Mesodermal cell (in vitro differentiated cells): ENCODE data around the gene TRIL.

ENCODE experiments used
- H3K27ac ChIP-seq: 2 replicates; pipeline ENCODE4 v1.7.0; 2013; ENCODE audit warnings: mild to moderate bottlenecking, low read depth, low read length, moderate library complexity; ENCODE audit not compliant: severe bottlenecking
- H3K36me3 ChIP-seq: 2 replicates; pipeline ENCODE4 v1.7.1; 2013; ENCODE audit warnings: mild to moderate bottlenecking, low read length, moderate library complexity; ENCODE audit not compliant: control insufficient read depth, insufficient read depth
- H3K4me1 ChIP-seq: one replicate; pipeline ENCODE4 v1.7.1; 2013; ENCODE audit warnings: mild to moderate bottlenecking, low read length; ENCODE audit not compliant: insufficient read depth, control insufficient read depth, poor library complexity, severe bottlenecking
- H3K4me3 ChIP-seq: 2 replicates; pipeline ENCODE4 v1.7.0; 2013; ENCODE audit warnings: low read length, control low read depth, mild to moderate bottlenecking; ENCODE audit not compliant: insufficient read depth, poor library complexity, severe bottlenecking; ENCODE audit errors: extremely low read depth
- H3K9me3 ChIP-seq: 2 replicates; pipeline ENCODE4 v1.7.1; 2013; ENCODE audit warnings: mild to moderate bottlenecking, low read length, moderate library complexity; ENCODE audit not compliant: control insufficient read depth
- WGBS, 2 experiments: methylation state at CpG; one replicate each; pipeline ENCODE4 v1.1.5; 2013; ENCODE audit warnings: missing lambda C conversion rate in 2 of 2; ENCODE audit not compliant: insufficient coverage in 2 of 2; 5-methylcytosine and 5-hydroxymethylcytosine counted together

TRIL gene

DNA sequence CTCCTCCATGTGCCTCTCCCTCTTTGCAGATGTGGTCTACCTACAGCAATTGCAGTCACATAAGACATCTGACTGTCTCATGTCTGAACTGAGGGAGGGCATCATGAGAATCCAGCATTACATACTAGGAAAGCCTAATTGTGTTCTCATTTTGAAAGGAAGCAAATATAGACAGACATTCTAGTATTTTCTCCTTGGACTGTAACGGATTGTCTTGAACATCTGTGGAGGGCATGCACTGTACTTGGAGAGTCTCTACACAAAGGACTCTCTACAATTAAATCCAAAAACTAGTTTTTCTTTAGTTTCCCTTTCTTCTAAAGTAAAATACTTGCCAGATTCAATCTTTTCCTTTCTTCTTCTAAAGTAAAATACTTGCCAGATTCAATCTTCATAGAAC, 34.7 kb upstream of the TRIL start:
- 100% methylated on average over 1 of the region's 1 CpG; no CpG with 5 or more reads in 1 of the 2 experiments for WGBS, 2 experiments
- Histone ChIP-seq H3K4me1 (peaks cover 19% of the 10 kb centered on the region), H3K27ac (no peak overlapping the region), H3K9me3 (peaks cover 9% of the 10 kb centered on the region), H3K4me3 (no peak overlapping the region), H3K36me3 (no peaks in the 10 kb centered on the region)

DNA sequence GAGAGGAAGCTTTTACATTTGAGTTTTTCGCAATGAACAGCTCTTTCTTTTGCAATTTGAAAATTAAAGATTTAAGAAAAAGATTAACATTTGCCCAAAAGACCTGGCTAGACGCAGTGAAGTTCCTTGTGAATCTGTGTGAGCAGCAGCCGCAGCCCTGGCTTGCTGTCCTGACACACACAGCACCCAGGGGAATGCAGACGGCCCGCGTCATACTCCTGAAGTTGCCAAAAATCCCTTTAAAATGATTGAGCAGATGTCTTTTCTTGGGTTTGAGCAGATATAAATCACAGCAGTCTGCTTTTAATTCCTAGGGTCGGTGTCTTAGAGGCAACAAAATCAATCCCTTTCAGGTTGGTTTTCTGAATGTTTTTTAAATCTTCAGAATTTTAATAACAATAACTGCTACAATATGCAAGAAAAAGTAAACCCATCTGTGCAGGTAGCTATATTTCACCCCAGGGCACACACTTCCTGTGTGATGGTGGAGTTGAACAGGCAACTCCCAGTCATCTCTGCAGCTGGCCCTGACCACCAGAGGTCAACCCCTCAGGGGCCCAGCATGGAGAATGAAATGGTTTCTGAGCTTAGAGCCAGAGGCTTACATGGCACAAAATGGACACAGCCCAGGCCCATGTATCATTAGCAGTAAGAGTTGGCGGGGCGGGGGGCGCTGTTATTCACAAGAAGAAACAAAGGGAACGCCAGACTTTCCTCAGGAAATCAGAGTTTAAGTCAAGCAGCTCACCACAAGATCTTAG, 32.2 kb upstream of the TRIL start:
- Histone ChIP-seq H3K9me3 (peaks cover 12% of the 10 kb centered on the region), H3K27ac (no peak overlapping the region), H3K4me1 (peaks cover 32% of the 10 kb centered on the region), H3K36me3 (no peaks in the 10 kb centered on the region), H3K4me3 (no peak overlapping the region)
- WGBS, 2 experiments: 93 to 100% methylated on average over 4 to 7 of the region's 11 CpGs

DNA sequence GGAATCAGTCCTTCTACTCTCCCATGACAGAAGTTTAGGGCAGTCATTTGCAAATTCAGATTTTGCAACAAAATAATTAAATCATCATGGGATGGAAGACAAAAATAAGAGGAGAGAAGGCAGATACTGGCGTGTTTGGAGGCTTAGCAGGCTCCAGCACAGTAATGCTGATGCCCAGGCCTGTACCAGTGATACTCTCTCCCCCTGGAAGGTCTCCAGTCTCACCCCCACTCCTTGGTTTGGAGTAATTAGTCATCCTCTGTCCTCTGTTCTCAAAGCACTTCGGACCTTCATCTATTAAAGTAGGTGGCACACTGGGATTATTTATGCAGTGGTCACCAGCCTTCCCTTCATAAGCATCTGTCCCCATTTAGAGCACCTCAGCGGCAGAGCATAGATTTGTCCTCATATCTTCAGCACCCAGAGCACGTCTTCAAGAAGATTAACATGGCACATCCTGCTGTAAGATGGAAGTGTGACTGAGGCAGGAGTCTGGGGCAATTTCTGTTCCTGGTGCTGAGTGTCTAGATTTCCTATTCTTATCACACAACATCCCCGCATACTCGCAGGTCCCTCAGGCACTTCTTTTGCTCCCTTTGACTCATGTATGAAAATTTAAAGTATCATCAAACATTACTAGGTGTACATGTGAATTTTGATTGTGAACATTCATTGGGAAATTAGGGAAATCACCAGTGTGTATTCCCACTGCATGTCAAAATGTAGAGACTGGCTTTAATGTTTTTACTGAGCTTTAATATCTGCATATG, 31.3 kb upstream of the TRIL start:
- Histone ChIP-seq H3K36me3 (no peaks in the 10 kb centered on the region), H3K4me1 (peaks cover 42% of the 10 kb centered on the region), H3K4me3 (no peak overlapping the region), H3K27ac (peak overlapping the region; percentile 47), H3K9me3 (peaks cover 12% of the 10 kb centered on the region)
- 87 to 100% methylated on average over 1 to 3 of the region's 6 CpGs for WGBS, 2 experiments

DNA sequence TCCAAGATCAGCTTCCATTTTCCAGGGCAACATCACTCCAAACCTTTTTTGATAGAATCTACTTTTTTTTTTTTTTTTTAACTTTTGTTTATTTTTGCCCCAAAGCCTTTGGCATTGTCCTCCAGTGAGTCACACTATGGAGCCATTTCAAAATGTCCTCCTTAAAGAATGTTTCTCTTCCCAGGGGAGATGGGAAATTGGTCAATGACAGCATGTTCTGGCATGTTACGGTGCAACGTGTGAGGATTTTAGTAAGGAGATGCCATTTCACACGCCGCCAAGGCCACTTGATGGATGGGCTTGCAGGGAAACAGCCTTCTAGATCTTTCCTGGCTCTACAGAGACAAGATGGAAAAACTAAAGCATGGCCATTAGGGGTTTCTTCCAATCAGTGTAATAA, 30.7 kb upstream of the TRIL start:
- no peaks in the 10 kb centered on the region for H3K36me3 ChIP-seq
- H3K4me3 ChIP-seq: no peak overlapping the region
- peaks cover 12% of the 10 kb centered on the region for H3K9me3 ChIP-seq
- H3K27ac ChIP-seq: peak overlapping the region; percentile 47
- 90 to 100% methylated on average over 2 to 3 of the region's 4 CpGs for WGBS, 2 experiments
- peaks cover 46% of the 10 kb centered on the region for H3K4me1 ChIP-seq

DNA sequence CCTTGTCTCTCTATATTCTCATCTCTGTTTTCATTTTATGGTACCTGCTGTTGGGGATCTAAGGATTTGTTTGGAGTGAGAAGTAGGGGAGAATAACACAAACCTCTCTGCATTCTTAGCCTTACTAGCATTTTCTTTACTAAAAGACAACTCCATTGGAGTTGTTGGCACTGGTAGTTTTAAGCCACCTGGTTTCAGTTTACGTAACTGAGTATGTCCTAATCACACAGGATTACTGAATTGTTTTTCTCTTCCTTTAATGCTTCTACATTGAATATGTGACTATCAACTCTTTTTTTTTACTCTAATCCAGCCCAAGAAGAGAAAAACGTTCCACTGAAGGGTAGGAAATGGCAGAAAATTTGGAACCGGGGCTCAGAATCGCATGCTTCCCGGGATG, 30.0 kb upstream of the TRIL start:
- Histone ChIP-seq H3K27ac (peak overlapping the region; percentile 47), H3K4me3 (no peak overlapping the region), H3K36me3 (no peaks in the 10 kb centered on the region), H3K4me1 (peaks cover 46% of the 10 kb centered on the region), H3K9me3 (peaks cover 12% of the 10 kb centered on the region)
- WGBS, 2 experiments: 90 to 100% methylated on average over 2 to 3 of the region's 5 CpGs

DNA sequence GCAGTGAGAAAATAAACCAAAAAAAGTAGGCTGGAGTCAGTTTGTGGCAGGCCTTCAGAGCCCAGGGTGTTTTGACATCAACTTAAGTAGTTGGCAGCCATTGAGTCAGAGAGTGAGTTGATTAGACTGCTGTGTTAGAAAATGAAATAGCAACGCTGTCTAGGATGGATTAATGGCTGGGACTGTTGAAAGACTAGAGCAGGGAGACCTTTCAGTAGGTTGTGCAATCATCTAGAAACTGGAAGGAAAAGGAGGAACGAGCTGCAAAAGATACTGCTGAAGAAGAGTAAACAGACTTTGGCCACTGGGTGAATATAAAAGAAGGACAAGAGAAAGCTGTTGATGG, 28.6 kb upstream of the TRIL start:
- H3K4me1 ChIP-seq: peaks cover 46% of the 10 kb centered on the region
- peak overlapping the region; percentile 29 for H3K27ac ChIP-seq
- no peak overlapping the region for H3K4me3 ChIP-seq
- peaks cover 12% of the 10 kb centered on the region for H3K9me3 ChIP-seq
- WGBS, 2 experiments: 84% methylated on average over 2 of the region's 2 CpGs
- no peaks in the 10 kb centered on the region for H3K36me3 ChIP-seq

DNA sequence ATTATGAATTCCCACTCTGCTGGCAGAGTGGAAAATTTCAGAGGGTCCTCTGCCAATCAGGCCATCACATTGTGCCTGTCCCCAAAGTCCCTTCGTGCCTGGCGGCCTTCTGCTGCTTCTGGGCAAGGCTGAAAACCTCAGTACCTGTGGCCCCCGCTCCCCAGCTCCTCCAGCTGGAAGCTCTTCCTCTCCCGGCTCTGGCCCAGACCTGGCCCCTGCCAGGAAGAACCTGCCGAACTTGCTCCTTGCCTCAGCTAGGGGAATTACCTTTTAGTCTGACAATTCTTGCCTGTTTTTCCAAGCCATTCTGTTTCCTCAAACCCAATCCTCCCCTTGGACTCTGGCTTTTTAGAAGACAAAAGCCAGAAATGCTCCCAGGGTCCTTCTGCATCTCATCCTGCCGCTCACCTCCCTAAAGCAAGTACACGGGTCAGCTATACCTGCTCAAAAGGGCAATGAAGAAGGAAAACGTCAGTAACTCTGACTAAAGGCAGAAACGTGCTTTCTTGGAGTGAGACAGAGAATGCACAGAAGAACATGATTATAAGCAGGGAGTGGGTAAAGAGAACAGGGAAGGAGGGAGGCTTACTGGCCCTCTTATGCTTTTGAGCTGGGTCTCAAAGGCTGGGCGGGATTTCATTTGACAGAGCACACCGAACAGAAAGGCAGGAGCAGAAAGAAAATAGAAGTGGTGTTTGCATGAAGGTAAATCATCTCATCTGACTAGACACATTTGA, 28.1 kb upstream of the TRIL start:
- H3K4me3 ChIP-seq: no peak overlapping the region
- peaks cover 48% of the 10 kb centered on the region for H3K4me1 ChIP-seq
- H3K36me3 ChIP-seq: no peaks in the 10 kb centered on the region
- H3K9me3 ChIP-seq: peaks cover 12% of the 10 kb centered on the region
- peak overlapping the region; percentile 29 for H3K27ac ChIP-seq
- WGBS, 2 experiments: 85 to 94% methylated on average over 9 to 11 of the region's 11 CpGs

DNA sequence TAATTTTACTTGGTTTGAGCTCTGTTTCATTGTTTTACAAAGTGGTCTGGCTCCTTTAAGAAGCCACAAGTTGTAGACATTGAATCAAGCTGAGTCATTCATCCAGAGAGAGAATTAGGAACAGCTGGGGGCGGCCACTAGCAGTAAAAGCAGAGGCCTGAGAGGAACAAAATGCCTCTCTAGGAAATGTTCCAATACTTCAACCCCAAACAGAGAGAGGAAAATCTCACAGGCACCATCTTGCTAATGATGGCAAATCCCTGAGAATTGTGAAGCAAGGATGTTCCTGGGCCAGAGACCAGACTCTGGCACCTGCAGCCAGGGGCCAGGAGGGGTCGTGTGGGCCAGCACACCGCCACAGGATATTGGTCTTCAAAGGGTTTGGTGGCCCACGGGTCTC, 26.5 kb upstream of the TRIL start:
- 33 to 39% methylated on average over 3 to 4 of the region's 4 CpGs for WGBS, 2 experiments

DNA sequence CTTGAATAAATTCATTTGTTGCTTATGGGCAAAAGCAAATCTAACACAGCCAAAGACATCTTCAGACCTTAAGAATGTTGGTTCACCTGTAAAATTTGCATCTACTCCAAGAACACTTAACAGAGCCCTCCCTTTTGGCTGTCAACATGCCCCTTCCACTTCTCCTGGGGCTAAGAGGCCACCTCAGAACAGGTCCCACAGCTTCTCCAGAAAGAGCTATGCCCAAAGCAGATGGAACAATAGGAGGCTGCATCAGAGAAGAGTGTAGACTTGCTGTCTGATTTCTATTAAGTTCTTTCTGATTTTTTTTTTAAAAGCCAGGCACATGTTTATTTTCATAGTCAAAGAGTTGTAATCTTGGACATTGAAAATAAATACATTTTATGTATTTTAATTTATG, 26.1 kb upstream of the TRIL start:
- Histone ChIP-seq H3K27ac (peak overlapping the region; percentile 90), H3K9me3 (peaks cover 8% of the 10 kb centered on the region), H3K36me3 (no peaks in the 10 kb centered on the region), H3K4me1 (peaks cover 51% of the 10 kb centered on the region), H3K4me3 (no peak overlapping the region)

More for the DNA sequence above, 26.5 kb upstream of the TRIL start:
- no peak overlapping the region for H3K4me3 ChIP-seq
- H3K4me1 ChIP-seq: peaks cover 56% of the 10 kb centered on the region
- H3K36me3 ChIP-seq: no peaks in the 10 kb centered on the region
- peak overlapping the region; percentile 90 for H3K27ac ChIP-seq
- peaks cover 12% of the 10 kb centered on the region for H3K9me3 ChIP-seq

DNA sequence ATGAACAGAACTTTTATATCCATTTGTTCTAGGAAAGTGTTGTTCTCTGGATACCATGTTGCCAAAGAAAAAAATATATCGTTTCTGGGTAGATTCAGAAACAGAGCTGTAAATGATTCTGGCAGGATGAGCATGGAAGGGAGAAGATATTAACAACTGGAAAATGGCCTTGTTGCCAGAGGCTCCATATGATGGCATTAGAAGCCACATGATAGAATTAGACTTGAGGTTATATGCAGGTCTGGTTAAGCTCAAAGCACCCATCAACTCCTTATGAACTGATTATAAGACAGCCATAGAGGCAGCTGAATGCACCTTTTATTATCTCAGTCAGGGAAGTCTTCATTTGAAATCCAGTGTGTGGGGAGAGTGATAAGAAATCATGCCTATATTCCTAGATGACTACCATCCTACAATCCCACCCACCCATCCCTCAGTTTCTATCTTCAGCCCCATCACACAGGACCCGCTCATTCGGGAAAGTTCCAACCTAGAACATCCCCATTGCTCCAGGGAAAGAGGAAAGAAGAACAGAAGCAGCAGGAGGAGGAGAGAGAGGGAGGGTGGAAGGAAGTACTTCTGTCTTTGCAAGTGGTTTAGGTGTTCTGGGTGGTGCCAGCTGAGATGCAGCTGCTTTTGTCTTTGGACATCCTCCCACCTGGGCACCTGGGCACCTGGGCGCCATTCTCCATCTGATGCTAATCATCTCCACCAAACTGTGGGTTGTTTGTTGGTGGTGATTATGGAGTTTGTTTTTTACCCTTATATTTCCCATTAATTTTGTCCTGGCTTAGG, 25.5 kb upstream of the TRIL start:
- no peak overlapping the region for H3K4me3 ChIP-seq
- H3K9me3 ChIP-seq: peaks cover 6% of the 10 kb centered on the region
- H3K27ac ChIP-seq: no peak overlapping the region
- H3K4me1 ChIP-seq: peaks cover 46% of the 10 kb centered on the region
- WGBS, 2 experiments: 85 to 86% methylated on average over 1 of the region's 4 CpGs
- H3K36me3 ChIP-seq: no peaks in the 10 kb centered on the region
